DOHH2 (cell line): ENCODE results near the gene ELK3.

Source experiments
- H3F3A ChIP-seq: fragments of 200-600 bp; sonication (generic), shearing (Covaris generic); 2 replicates; pipeline ENCODE4 v1.6.0; 2016; ENCODE audit warnings: antibody characterized with exemption, mild to moderate bottlenecking; ENCODE audit not compliant: control insufficient read depth, insufficient read depth
- H3K27ac ChIP-seq: fragments of 200-600 bp; sonication (generic); 2 replicates; pipeline ENCODE4 v1.5.1; 2014; ENCODE audit warnings: low read depth, mild to moderate bottlenecking, low read length, moderate library complexity
- H3K27me3 ChIP-seq: fragments of 200-600 bp; sonication (generic); 2 replicates; pipeline ENCODE4 v1.6.1; 2014; ENCODE audit warnings: mild to moderate bottlenecking, low read length, mixed read lengths; ENCODE audit not compliant: control insufficient read depth
- H3K36me3 ChIP-seq: fragments of 200-600 bp; sonication (generic); 2 replicates; pipeline ENCODE4 v1.6.1; 2014; ENCODE audit warnings: mild to moderate bottlenecking, low read length, moderate library complexity, mixed read lengths; ENCODE audit not compliant: control insufficient read depth
- H3K4me1 ChIP-seq: fragments of 200-600 bp; sonication (generic); 2 replicates; pipeline ENCODE4 v1.6.1; 2014; ENCODE audit warnings: mild to moderate bottlenecking, low read length, mixed read lengths; ENCODE audit not compliant: control insufficient read depth
- H3K4me2 ChIP-seq: fragments of 200-600 bp; sonication (generic); 2 replicates; pipeline ENCODE4 v1.6.0; 2014; ENCODE audit warnings: mild to moderate bottlenecking, low read length, moderate library complexity
- H3K4me3 ChIP-seq: fragments of 200-600 bp; sonication (generic); 2 replicates; pipeline ENCODE4 v1.5.1; 2014; ENCODE audit warnings: mild to moderate bottlenecking, low read length, mixed read lengths
- H3K79me2 ChIP-seq: fragments of 200-600 bp; sonication (generic); 2 replicates; pipeline ENCODE4 v1.6.1; 2014; ENCODE audit warnings: mild to moderate bottlenecking, low read length, mixed read lengths; ENCODE audit not compliant: control insufficient read depth
- H3K9me2 ChIP-seq: fragments of 200-600 bp; sonication (generic); replicated peaks from 2 replicates; pipeline ENCODE4 v1.6.1; 2014; ENCODE audit warnings: mild to moderate bottlenecking, low read length, mixed read lengths; ENCODE audit not compliant: control insufficient read depth
- H3K9me3 ChIP-seq: fragments of 200-600 bp; sonication (generic); 2 replicates; pipeline ENCODE4 v1.6.1; 2014; ENCODE audit warnings: antibody characterized with exemption, low read length, mixed read lengths; ENCODE audit not compliant: control insufficient read depth, insufficient read depth
- H4K20me1 ChIP-seq: fragments of 200-600 bp; sonication (generic); 2 replicates; pipeline ENCODE4 v1.6.0; 2014; ENCODE audit warnings: low read depth, mild to moderate bottlenecking, antibody characterized with exemption, low read length, moderate library complexity; ENCODE audit not compliant: control insufficient read depth, insufficient read depth
- CTCF ChIP-seq: fragments of 200-600 bp; sonication (generic); IDR thresholded peaks from one replicate; pipeline ENCODE4 v1.5.1; 2014; ENCODE audit warnings: antibody characterized with exemption, mild to moderate bottlenecking, low read depth, low read length; ENCODE audit not compliant: poor library complexity, severe bottlenecking
- EZH2phosphoT487 ChIP-seq: fragments of 200-600 bp; sonication (generic); IDR thresholded peaks from 2 replicates; pipeline ENCODE4 v1.6.1; 2017; ENCODE audit warnings: borderline replicate concordance, mild to moderate bottlenecking, antibody characterized with exemption, low read length, moderate library complexity, mixed read lengths

The ELK3 gene

DNA sequence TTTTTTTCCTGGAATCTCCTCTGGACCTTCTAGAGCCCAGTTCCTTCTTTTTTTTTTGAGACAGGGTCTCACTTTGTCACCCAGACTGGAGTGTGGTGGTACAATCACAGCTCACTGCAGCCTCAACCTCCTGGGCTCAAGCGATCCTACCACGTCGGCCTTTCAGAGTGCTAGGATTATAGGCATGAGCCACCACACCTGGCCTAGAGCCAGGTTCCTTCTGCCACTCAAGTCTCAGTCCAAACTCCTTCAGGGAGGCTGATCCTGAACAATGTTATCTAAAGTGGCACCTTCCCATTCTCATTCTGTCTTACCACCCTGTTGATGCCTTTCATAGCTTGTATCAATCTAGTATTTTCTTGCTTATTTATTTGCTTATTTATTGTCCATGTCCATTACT is 22.3 kb upstream of the ELK3 start:
- H3K9me2 ChIP-seq, result no peaks in the 10 kb centered on the region
- no peaks in the 10 kb centered on the region for H3K79me2 ChIP-seq
- no peak overlapping the region for H3K4me3 ChIP-seq
- H3K9me3 ChIP-seq, result no peaks in the 10 kb centered on the region
- TF ChIP-seq EZH2phosphoT487 (no peak), CTCF (no peak)
- no peaks in the 10 kb centered on the region for H4K20me1 ChIP-seq
- no peaks in the 10 kb centered on the region for H3K27me3 ChIP-seq
- H3K4me2 ChIP-seq, result no peak overlapping the region
- H3K4me1 ChIP-seq, result peaks cover 17% of the 10 kb centered on the region
- no peak overlapping the region for H3K27ac ChIP-seq
- no peaks in the 10 kb centered on the region for H3F3A ChIP-seq
- no peaks in the 10 kb centered on the region for H3K36me3 ChIP-seq

GRCh38 chr12:96172981-96173380 is 21.2 kb upstream of the ELK3 start:
- Histone ChIP-seq H3K27me3 (no peaks in the 10 kb centered on the region), H3F3A (no peaks in the 10 kb centered on the region), H3K36me3 (no peaks in the 10 kb centered on the region), H3K27ac (no peak overlapping the region), H3K9me3 (no peaks in the 10 kb centered on the region), H3K9me2 (no peaks in the 10 kb centered on the region), H3K79me2 (no peaks in the 10 kb centered on the region), H3K4me3 (no peak overlapping the region), H3K4me2 (no peak overlapping the region), H3K4me1 (peaks cover 20% of the 10 kb centered on the region), H4K20me1 (no peaks in the 10 kb centered on the region)
- TF ChIP-seq EZH2phosphoT487, result no peak
- TF ChIP-seq CTCF, result no peak

DNA sequence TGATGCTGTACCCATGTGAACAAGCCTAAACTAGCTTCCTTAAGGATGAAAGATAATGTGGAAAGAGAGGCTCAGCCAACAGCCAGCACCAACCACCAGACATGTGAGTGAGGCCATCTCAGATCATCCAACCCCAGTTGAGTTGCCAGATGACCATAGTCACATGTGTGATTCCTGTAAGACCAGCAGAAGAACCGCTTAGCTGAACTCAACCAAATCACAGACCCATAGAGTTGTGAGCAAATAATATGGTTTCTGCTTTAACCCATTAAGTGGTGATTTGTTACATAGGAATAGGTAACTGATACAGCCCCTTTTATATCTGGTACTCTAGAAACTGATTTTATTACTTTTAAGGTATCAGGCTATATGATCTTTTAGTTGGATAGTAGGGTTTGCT is 17.6 kb upstream of the ELK3 start:
- Histone ChIP-seq H3K36me3 (no peaks in the 10 kb centered on the region), H3K4me1 (peaks cover 10% of the 10 kb centered on the region), H3K9me2 (no peaks in the 10 kb centered on the region), H3K4me3 (no peak overlapping the region), H4K20me1 (no peaks in the 10 kb centered on the region), H3K27me3 (no peaks in the 10 kb centered on the region), H3K9me3 (no peaks in the 10 kb centered on the region), H3K79me2 (no peaks in the 10 kb centered on the region), H3K4me2 (peak overlapping the region; percentile 1; the same call in 1 of the 2 replicates), H3K27ac (no peak overlapping the region), H3F3A (no peaks in the 10 kb centered on the region)
- TF ChIP-seq EZH2phosphoT487 (no peak), CTCF (no peak)

- H3K27me3 ChIP-seq, result no peaks in the 10 kb centered on the region
- peaks cover 10% of the 10 kb centered on the region for H3K4me1 ChIP-seq
- TF ChIP-seq CTCF (no peak), EZH2phosphoT487 (no peak)
- no peaks in the 10 kb centered on the region for H3K9me3 ChIP-seq
- no peaks in the 10 kb centered on the region for H3F3A ChIP-seq
- no peaks in the 10 kb centered on the region for H3K9me2 ChIP-seq
- H3K79me2 ChIP-seq, result no peaks in the 10 kb centered on the region
- H4K20me1 ChIP-seq, result no peaks in the 10 kb centered on the region
- no peaks in the 10 kb centered on the region for H3K36me3 ChIP-seq
- H3K4me2 ChIP-seq, result peak overlapping the region; percentile 1; the same call in 1 of the 2 replicates
- no peak overlapping the region for H3K27ac ChIP-seq
- H3K4me3 ChIP-seq, result no peak overlapping the region
These were observed 17.2 kb upstream of the ELK3 start for GRCh38 chr12:96177013-96177412.
